Measurements from ENCODE around the gene PNPO.
A peak's percentile ranks its signal among the peaks of the same experiment; 100 is the strongest.
"Not testable (repeated sequence)": the region's sequence is repeated elsewhere in the genome, so short reads cannot be mapped to it uniquely, and the experiment has no call there.

The PNPO gene

DNA sequence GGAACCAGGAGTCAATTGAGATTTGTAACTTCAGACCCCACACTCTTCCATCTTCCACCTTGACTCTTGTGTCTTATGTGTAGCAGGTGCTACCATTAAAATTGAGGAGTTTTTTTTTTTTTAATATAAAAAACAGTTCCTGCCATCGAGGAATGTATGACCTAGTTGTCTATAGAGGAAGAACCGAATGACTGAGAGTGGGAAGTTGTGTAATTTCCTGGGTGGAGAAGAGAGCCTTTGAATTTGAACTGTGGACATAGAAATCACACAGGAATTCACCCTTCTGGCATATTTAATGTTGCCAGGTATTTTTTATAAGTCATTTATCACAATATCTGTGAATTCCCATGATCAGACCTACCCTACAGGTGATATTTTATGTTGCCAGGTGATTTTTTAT, 23.4 kb upstream of the PNPO start:
- no peak for DNase-seq (ENCODE audit: low read depth in 2 of 2)

GRCh38 chr17:47918991-47919390, 22.4 kb upstream of the PNPO start:
- no peak for DNase-seq (ENCODE audit: low read depth in 2 of 2)

- DNase-seq (ENCODE audit: low read depth in 2 of 2), result not testable (repeated sequence)
Measured at GRCh38 chr17:47919889-47920288, 21.5 kb upstream of the PNPO start.

GRCh38 chr17:47924785-47925677, 16.3 kb upstream of the PNPO start:
- DNase-seq (ENCODE audit: low read depth in 2 of 2), result no peak

DNA sequence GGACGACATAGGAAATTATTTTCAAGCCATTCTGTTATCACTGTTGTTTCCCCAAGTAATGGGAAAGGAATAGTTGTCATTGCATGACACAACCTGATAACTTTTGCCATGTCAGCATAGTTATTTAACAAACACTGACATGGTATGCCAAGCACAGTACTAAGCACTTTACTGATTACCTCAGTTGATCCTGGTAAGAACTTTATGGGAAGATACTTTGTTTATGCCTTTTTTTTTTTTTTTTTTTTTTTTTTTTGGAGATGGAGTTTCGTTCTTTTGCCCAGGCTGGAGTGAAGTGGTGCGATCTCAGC, 15.7 kb upstream of the PNPO start:
- DNase-seq (ENCODE audit: low read depth in 2 of 2), result no peak

GRCh38 chr17:47927821-47928400, 13.5 kb upstream of the PNPO start:
- DNase-seq (ENCODE audit: low read depth in 2 of 2), result no peak

DNA sequence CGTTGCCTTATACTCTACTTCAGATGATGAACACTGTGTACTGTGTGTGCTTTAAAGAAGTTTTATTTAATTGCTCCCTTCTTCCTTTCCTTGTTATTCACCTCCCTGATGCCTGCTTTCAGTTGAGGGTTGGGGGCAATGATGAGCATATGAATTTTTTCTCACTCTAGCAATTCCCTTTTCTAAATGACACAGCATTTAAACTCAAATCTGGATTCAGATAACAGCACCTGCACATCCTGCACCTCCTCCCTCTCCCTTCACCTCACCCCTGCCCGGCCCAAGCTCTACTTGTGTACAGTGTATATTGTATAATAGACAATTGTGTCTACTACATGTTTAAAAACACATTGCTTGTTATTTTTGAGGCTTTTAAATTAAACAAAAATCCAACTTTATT, 13.0 kb upstream of the PNPO start:
- DNase-seq (ENCODE audit: low read depth in 2 of 2), result no peak

GRCh38 chr17:47929218-47930000, 12.0 kb upstream of the PNPO start:
- DNase-seq (ENCODE audit: low read depth in 2 of 2), result no peak

GRCh38 chr17:47931848-47932247, 9.5 kb upstream of the PNPO start:
- no peak for DNase-seq (ENCODE audit: low read depth in 2 of 2)

GRCh38 chr17:47934856-47935255, 6.5 kb upstream of the PNPO start:
- no peak for DNase-seq (ENCODE audit: low read depth in 2 of 2)

GRCh38 chr17:47935468-47935867, 5.9 kb upstream of the PNPO start:
- not testable (repeated sequence) for DNase-seq (ENCODE audit: low read depth in 2 of 2)

DNA sequence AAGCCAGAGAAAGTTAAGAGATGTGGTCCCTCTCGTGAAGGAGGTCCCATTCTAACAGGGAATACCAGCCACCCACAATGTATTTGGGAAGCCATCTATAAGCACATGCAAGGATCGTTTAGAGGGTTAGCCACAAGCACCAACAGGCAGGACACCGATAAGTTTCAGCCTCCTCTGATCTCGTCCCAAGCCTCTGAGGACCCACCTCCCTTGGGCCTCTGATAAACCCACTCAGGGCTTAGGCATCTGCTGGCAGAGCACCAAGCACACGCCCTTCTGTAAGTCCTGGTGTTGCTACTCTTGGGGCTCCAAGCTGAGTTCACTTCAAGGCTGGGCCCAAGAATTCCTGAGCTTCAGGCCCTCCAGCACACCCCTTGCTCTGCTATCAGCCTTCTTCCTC, 5.4 kb upstream of the PNPO start:
- no peak for DNase-seq (ENCODE audit: low read depth in 2 of 2)

DNA sequence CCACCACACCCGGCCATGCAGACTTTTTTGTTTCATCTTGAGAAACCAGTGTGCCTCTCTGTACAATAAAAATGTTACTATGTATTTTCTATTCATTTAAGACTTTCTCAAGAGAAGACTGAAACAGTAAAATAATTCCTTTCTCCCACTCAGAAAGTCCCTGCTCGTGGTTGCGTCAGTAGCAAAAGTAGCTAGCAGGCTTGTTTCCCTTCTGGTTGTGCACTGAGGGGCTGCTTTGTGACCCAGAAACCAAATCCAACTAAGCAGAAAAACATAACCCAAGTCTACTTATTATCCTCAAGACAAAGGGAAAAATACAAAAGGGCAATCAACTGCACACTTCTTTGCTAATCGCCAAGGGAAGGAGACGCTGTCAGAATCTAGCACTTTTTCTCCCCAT, 3.4 kb upstream of the PNPO start:
- DNase-seq (ENCODE audit: low read depth in 2 of 2), result no peak

DNA sequence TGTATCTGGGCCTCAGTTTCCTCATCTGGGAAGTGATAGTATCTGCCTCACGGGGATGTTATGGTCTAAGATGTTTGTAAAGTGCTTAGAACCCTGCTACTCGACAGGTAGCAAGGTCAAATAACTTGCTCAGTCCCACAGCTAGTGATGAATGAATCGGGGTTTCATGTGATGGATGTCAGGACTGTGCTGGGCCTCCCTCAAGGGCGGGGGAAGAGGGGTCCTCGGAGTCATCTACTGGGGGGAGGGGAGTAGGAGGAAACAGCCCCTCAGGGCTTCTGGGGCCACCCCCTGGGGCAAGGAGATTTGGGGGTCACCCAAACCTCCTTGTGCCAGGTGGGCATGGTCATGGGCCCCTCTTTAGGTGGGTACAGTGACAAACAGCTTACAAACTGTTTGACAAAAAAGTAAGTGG, 732 bp downstream of the PNPO start:
- DNase-seq (ENCODE audit: low read depth in 2 of 2), result no peak

DNA sequence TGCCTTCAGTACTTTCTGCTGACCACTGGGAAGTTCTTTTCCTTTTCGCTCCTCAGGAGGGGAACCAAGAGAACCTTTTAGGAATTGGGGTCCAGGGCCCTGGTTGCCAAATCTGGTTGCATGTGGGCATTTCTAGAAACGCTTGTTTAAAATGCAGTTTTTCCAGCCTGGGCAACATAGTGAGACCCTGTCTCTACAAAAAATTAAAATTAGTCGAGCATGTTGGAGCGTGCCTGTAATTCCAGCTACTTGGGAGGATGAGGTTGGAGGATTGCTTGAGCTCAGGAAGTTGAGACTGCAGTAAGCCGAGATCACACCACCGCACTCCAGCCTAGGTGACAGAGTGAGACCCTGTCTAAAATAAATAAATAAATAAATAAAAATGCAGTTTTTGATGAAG, 1.2 kb downstream of the PNPO start:
- DNase-seq (ENCODE audit: low read depth in 2 of 2), result no peak

DNA sequence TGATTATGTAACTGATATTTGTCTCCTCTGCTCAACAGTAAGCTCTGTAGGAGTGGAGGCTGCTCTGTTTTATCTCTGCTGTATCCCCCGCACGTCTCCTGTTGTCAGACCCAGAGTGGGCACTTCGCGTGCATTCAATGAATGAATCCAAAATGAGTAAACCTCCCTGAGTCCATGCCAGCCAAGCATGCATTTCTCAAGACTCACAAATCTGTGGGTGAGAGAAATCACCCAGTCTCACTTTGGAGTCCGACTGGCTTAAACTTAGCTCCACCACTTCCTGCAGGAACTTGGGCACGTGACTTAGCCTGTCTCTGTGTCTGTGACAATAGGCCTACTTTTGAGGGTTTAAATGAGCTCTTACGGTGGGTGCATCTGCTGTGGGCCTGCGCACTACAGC, 3.7 kb downstream of the PNPO start:
- DNase-seq (ENCODE audit: low read depth in 2 of 2), result no peak

DNA sequence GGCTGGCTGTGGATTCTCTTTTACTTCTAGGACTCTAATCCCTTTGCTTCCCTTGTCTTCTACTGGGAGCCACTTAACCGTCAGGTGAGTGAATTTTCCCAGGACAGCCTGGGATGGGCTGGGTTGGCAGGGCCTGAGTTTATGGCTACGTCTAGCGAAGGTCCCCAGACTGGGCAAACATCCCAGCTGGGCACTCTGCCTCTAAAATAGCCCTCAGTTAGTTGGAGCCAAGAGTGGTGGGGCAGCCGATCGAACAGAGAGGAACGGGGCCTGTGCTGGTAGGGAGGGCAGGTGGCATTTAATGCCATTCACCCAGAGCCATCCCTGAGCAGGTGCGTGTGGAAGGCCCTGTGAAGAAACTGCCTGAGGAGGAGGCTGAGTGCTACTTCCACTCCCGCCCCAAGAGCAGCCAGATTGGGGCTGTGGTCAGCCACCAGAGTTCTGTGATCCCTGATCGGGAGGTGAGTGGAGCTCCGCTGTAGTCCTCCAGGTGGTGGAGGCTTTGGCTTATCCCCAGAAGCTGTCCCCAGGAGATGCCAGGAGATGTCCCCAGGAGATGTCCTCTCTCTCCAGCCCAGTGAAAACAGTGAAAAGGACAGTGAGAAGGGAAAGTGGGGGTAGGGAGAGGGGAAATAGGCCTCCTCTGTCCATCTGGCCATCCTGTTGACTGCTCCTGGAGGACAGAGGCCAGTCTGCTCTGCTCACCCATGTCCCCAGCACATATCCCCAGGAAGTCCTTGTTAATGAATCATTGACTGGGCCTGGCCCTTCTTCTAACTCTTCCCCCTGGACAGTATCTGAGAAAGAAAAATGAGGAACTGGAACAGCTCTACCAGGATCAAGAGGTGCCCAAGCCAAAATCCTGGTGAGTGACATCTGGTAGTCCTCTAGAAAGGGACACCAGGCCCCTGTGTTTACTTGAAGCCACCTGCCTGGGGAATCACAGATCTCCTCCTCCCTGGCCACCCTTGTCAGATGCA, 4.4 kb downstream of the PNPO start:
- no peak for DNase-seq (ENCODE audit: low read depth in 2 of 2)

DNA sequence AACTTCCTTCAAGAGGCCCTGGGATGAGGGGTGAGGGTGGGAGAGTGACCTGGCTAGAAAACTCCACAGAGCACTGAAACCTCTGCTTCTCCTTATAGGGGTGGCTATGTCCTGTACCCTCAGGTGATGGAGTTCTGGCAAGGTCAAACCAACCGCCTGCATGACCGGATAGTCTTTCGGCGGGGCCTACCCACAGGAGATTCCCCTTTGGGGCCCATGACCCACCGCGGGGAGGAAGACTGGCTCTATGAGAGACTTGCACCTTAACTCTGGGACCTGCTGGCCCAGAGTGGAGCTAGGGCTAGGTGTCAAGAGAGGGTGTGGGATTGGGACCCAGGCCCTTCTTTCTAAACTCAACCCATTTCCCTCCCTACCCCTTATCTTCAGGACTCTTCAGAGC, 5.1 kb downstream of the PNPO start:
- DNase-seq (ENCODE audit: low read depth in 2 of 2), result no peak

DNA sequence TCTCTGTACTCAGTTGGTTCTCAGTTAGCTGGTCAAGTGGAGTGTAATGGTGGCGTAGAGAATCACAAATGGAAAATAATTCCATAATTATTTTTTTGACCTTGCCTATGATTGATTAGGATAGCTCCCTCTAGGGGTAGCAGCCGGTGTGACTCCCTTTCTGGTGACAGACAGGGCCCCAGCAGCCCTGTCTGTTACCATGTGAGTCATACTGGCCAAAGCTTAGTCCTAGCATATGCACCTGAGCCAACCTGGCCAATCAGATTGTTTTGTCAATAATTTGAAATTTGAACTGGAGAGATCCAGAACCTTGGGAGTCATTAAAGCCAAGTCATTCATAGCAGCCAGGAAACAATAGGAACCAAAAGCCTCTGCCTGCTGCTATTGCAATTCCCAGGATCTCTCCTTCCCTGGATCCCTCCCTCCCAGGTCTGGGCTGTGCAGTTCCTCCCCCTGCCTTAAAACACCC, 5.6 kb downstream of the PNPO start:
- peak; percentile 37 to 45 for DNase-seq (ENCODE audit: low read depth in 2 of 2)

DNA sequence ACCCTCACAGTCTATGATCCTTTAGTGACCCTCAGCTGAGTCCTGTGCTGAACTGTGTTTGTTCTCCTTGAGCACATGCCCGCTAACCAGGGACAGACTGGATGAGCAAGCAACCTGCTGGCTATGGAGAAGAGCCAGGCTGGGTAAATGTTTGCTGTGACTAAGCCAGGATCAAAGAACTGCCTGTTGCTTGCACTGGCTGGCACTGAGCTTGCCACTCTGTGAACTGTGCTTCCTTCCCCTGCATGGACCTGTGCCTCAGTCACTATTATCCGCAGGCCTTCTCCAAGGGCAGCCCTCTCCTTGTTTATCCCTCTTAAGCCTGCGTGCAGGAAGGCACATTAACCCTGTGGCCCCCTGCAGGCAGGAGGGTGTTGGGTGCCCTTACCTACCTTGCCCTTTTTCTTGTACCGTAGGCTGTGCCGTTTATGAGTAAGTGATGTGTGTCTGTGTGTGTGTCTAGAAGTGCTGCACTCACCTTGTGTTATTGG, 7.4 kb downstream of the PNPO start:
- no peak for DNase-seq (ENCODE audit: low read depth in 2 of 2)

- peak; percentile 55 to 69 for DNase-seq (ENCODE audit: low read depth in 2 of 2)
Measured at GRCh38 chr17:47949197-47949759, 7.9 kb downstream of the PNPO start.
